ENCODE measurements around the gene MEGF10. TPM values are rescaled to one million over a fixed set of nuclear protein-coding genes. Genes with fewer than 3 reads are reported as not detected.

MEGF10 gene
- polyA plus RNA-seq, 3 donors, result not detected

GRCh38 chr5:127440831-127441230 lies 150.2 kb downstream of the MEGF10 start:
- no peak for TF ChIP-seq CTCF (IDR thresholded peaks at IDR 0.05)
- WGBS (ENCODE audit: insufficient coverage), result 95% methylated on average over 4 of the region's 7 CpGs
- no peak overlapping the region for H3K27ac Mint-ChIP-seq
- intact Hi-C loops (cut with micrococcal nuclease), result no loop called here
- no peak for DNase-seq
- no peak overlapping the region for H3K4me2 ChIP-seq (replicated peaks; ENCODE audit: extremely low read depth, low read length, poor library complexity, severe bottlenecking)
- no peaks in the 10 kb centered on the region for H4K20me1 ChIP-seq (ENCODE audit: insufficient read depth, low read length)
- no peak overlapping the region for H3K4me3 Mint-ChIP-seq
- H3K9ac ChIP-seq (ENCODE audit: insufficient read depth, low read length, poor library complexity, severe bottlenecking), result no peak overlapping the region
- H2AFZ ChIP-seq (ENCODE audit: insufficient read depth, low read depth, low read length, poor library complexity, severe bottlenecking), result no peak overlapping the region
- no peaks in the 10 kb centered on the region for H3K36me3 Mint-ChIP-seq
- H3K4me1 ChIP-seq (ENCODE audit: control insufficient read depth in 1 of 2, insufficient read depth in 2 of 2, low read length in 2 of 2), result no peaks in the 10 kb centered on the region
- no peak overlapping the region for H3K27ac ChIP-seq (ENCODE audit: low read depth in 1 of 2, low read length in 2 of 2)
- H3K79me2 ChIP-seq (ENCODE audit: insufficient read depth, low read length), result no peaks in the 10 kb centered on the region
- H3K4me3 ChIP-seq (replicated peaks in 1 of 3; ENCODE audit: low read depth in 2 of 3, low read length in 3 of 3), result no peak overlapping the region
- H3K36me3 ChIP-seq (replicated peaks in 1 of 2; ENCODE audit: control insufficient read depth in 1 of 2, insufficient read depth in 2 of 2, low read length in 2 of 2), result no peaks in the 10 kb centered on the region
- H3K9me3 Mint-ChIP-seq, result no peaks in the 10 kb centered on the region
- peaks cover 0 to 1% (median 1%) of the 10 kb centered on the region in 3 donors for H3K27me3 Mint-ChIP-seq (ENCODE audit: low read depth in 3 of 3)
- H3K9me3 ChIP-seq (replicated peaks in 1 of 2; ENCODE audit: control insufficient read depth in 1 of 2, insufficient read depth in 1 of 2, low read length in 2 of 2), result no peaks in the 10 kb centered on the region
- H3K27me3 ChIP-seq (ENCODE audit: control insufficient read depth in 2 of 2, insufficient read depth in 2 of 2, low read length in 2 of 2), result no peaks in the 10 kb centered on the region
- no peaks in the 10 kb centered on the region for H3K4me1 Mint-ChIP-seq

GRCh38 chr5:127441799-127442484 lies 151.3 kb downstream of the MEGF10 start:
- H3K27me3 Mint-ChIP-seq (ENCODE audit: low read depth in 3 of 3), result peaks cover 0 to 1% (median 0%) of the 10 kb centered on the region in 3 donors
- Histone ChIP-seq H4K20me1 (ENCODE audit: insufficient read depth, low read length) (no peaks in the 10 kb centered on the region), H3K4me2 (replicated peaks; ENCODE audit: extremely low read depth, low read length, poor library complexity, severe bottlenecking) (no peak overlapping the region), H3K9me3 (replicated peaks in 1 of 2; ENCODE audit: control insufficient read depth in 1 of 2, insufficient read depth in 1 of 2, low read length in 2 of 2) (no peaks in the 10 kb centered on the region), H2AFZ (ENCODE audit: insufficient read depth, low read depth, low read length, poor library complexity, severe bottlenecking) (no peak overlapping the region), H3K4me3 (replicated peaks in 1 of 3; ENCODE audit: low read depth in 2 of 3, low read length in 3 of 3) (no peak overlapping the region), H3K79me2 (ENCODE audit: insufficient read depth, low read length) (no peaks in the 10 kb centered on the region), H3K27ac (ENCODE audit: low read depth in 1 of 2, low read length in 2 of 2) (no peak overlapping the region), H3K9ac (ENCODE audit: insufficient read depth, low read length, poor library complexity, severe bottlenecking) (no peak overlapping the region), H3K4me1 (ENCODE audit: control insufficient read depth in 1 of 2, insufficient read depth in 2 of 2, low read length in 2 of 2) (no peaks in the 10 kb centered on the region), H3K36me3 (replicated peaks in 1 of 2; ENCODE audit: control insufficient read depth in 1 of 2, insufficient read depth in 2 of 2, low read length in 2 of 2) (no peaks in the 10 kb centered on the region), H3K27me3 (ENCODE audit: control insufficient read depth in 2 of 2, insufficient read depth in 2 of 2, low read length in 2 of 2) (no peaks in the 10 kb centered on the region)
- no peak overlapping the region for H3K27ac Mint-ChIP-seq
- H3K9me3 Mint-ChIP-seq, result no peaks in the 10 kb centered on the region
- no peaks in the 10 kb centered on the region for H3K4me1 Mint-ChIP-seq
- 63% methylated on average over 2 of the region's 4 CpGs for WGBS (ENCODE audit: insufficient coverage)
- DNase-seq, result no peak
- H3K36me3 Mint-ChIP-seq, result no peaks in the 10 kb centered on the region
- no peak overlapping the region for H3K4me3 Mint-ChIP-seq
- intact Hi-C loops (cut with micrococcal nuclease), result no loop called here
- TF ChIP-seq CTCF (IDR thresholded peaks at IDR 0.05), result no peak
